Endometrial microvascular endothelial cells (primary cell): ENCODE measurements around the gene SYNE3. TPM values are rescaled to one million over a fixed set of nuclear protein-coding genes. Genes with fewer than 3 reads are reported as not detected.
"Not testable (repeated sequence)": the region's sequence is repeated elsewhere in the genome, so short reads cannot be mapped to it uniquely, and the experiment has no call there.

Source experiments
- in situ Hi-C: cut with HindIII; loops from 2 replicates; pipeline ENCODE4 v1.10.0; 2017; ENCODE audit warnings: low sequenced_read_pairs, low pct_unique_long_range_greater_than_20kb; ENCODE audit errors: inconsistent ontology term
- total RNA-seq: library from RNA; depleted of rRNA; stranded (reverse); fragments of >200 nt; gene quantifications from one replicate; pipeline ENCODE4 v1.2.3, GENCODE V29; 2015; ENCODE audit errors: inconsistent ontology term

Gene SYNE3
- total RNA-seq, 1 donor from 2014 or later = 10.2 TPM

GRCh38 chr14:95513291-95513690, 3.2 kb downstream of the SYNE3 start:
- in situ Hi-C loops = no loop called here

- in situ Hi-C loops = no loop called here
These were observed 4.8 kb downstream of the SYNE3 start for GRCh38 chr14:95511687-95512086.

DNA sequence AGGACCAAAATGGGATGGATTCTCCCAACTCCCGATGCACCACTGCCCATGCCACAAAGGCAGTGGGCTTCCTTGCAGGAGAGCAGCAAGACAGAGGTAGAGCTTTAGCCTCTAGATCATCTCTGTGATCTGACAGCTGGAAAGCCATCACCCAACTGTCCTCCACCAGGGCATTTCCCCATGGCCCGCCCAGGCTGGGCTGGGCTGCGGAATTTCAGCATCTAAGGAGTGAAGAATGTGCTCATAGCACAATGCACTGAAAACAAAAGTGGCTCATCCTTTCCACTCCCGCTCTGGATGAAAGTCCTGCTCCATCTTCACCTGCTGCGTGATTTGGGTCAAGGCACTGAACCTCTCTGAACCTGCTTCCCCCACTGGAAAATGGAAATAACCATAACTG, 5.6 kb downstream of the SYNE3 start:
- in situ Hi-C loops = no loop called here

DNA sequence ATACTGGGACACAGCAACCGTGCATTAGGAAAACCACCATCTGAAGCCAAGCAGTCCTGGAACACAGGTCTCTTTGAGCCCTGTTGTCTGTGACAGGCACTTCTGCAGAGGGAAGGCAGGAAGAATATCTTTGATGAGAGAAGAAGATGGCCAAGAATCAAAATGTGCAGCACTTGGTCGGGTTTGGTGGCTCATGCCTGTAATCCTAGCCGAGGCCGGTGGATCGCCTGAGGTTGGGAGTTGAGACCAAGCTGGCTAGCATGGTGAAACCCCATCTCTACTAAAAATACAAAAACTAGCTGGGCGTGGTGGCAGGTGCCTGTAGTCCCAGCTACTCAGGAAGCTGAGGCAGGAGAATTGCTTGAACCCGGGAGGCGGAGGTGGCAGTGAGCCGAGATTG, 6.1 kb downstream of the SYNE3 start:
- in situ Hi-C loops = not testable (repeated sequence)

DNA sequence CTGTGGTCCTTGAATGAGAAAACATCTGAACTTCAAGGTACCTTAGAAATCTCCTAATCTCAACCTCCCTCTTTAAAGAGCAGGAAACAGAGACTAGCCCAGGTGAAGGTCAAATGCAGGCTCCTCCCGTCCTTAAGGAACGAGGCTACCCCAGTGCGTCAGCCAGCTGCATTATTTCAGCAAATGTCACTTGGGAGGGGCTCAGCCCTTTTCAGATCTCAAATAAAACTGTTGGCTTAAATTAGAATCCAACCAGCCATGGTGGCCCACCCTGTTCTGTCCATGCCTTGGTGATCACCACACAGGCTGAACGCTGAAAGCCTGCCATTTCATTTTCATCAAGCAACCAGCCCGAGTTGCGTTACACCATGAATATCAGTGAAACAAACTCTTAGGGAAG, 7.0 kb downstream of the SYNE3 start:
- in situ Hi-C loops = no loop called here

DNA sequence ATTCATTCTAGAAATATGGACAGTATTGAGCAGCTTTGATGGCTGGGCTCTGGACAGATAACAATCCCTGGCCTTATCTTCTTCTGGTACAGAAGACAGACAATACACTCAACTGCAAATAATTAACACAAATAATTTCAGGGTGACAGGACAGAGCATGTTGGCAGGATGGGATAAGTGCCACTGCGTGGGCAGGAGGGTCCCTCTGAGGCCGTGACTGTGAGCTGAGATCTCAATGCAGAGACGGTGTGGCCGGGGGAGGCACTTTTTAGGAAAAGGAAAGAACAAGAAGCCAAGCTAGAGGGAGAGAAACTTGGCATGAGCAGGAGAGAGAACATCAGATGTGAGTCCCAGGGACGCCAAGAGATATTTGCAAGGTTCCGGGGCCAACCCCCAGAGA, 8.1 kb downstream of the SYNE3 start:
- in situ Hi-C loops = no loop called here

DNA sequence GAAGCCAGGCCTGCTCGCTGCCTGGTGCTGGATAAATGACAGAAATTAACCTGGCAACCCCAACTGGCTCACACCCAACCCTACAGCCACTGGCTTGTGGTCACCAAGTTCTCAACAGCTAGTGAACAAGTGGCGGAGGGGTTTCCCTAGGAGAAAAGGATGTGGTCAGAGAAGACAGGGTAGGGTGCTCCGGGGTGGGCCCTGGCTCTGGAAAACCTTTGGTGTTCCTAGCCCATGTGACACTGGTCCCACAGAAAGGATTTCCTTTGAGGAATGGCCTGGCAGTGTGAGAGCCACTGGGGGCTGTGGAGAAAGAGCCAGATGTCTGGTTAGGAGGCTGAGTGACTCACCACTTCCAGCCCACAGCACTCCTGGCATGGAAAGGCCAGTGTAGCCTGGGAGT, 8.7 kb downstream of the SYNE3 start:
- in situ Hi-C loops = no loop called here

- in situ Hi-C loops = no loop called here
These were observed 9.3 kb downstream of the SYNE3 start for GRCh38 chr14:95507174-95507573.

GRCh38 chr14:95505030-95505589, 11.3 kb downstream of the SYNE3 start:
- in situ Hi-C loops = no loop called here

- in situ Hi-C loops = no loop called here
These were observed 12.1 kb downstream of the SYNE3 start for GRCh38 chr14:95504135-95505029.

DNA sequence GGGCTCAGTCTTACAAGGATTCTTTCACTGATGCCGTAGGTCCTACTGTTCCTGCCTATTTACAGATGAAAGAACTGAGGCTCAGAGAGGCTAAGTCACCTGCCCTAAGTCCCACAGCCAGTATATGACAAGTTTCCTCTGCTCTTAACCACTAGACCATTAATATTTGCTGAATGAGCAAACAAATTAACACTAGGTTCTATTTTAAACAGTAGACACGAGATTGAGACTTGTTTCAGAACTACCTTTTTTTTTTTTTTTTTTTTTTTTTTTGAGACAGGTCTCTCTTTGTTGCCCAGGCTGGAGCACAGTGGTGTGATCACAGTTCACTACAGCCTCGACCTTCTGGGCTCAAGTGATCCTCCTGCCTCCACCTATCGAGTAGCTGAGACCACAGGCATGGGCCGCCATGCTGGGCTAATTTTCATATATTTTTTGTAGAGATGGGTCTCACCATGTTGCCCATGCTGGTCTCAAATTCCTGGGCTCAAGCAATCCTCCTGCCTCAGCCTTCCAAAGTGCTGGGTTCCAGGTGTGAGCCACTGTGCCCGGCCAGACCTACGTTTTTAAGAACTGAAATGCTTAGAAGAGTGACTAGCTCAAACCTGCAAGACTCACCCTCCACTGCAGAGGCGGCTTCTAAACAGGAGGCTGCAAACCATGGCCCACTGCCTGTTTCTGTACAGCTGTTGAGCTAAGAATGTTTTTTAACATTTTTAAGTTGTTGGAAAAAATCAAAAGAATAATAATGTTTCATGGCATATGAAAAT, 12.9 kb downstream of the SYNE3 start:
- in situ Hi-C loops = no loop called here

- in situ Hi-C loops = no loop called here
These were observed 14.0 kb downstream of the SYNE3 start for GRCh38 chr14:95502381-95502950.

GRCh38 chr14:95500772-95501401, 15.6 kb downstream of the SYNE3 start:
- in situ Hi-C loops = no loop called here

- in situ Hi-C loops = no loop called here
These were observed 16.2 kb downstream of the SYNE3 start for GRCh38 chr14:95500201-95500681.

DNA sequence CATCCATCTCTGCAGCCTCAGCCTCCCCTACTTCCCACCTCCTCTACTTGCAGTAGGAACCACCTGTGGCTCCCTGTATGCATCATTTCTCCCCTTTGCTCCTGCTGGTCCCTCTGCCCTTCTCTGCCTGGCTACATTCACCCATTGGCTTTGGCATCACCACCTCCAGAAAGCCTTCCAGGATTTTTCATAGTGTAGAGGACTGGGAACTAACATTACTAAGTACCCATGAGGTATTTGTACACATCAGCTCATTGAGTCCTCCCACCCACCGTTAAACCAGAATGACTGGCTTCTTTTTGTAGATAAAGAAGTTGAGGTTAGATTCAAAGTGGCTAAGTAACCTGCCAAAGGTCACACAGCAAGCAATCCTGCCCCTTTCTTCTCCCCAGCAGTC, 17.1 kb downstream of the SYNE3 start:
- in situ Hi-C loops = no loop called here

DNA sequence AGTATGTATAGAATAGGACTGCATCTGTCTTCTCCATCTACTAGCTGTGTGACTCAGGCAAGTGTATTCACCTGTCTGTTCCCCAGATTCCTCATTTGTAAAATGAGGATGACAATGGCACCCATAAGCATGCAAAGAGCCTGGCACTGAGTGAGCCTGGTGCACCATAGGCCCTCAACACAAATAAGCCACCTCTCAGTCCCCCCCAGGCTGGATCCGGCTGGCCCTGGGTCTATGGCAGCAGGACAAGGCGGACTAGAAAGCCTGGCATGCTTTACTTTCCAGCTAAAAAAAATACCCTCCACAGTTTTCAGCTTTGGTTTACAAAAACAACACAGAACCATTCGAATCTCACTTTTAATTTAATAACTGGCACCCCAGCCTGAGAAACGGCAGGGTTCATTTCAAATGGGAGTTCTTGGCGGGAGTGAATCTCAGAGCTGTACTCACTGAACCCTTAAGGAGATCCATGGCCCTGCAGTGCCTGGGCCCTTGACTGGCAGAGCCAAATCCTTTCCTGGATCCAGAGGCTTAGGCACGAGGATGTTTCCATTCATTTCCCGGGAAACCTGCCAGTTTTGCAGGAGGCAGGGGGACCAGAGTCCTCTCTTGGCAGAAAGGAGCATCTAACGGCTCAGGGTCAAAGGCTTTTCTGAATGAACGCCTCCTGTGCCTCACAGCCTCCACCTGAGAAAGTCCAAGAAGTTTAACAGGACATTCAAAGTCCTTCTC, 17.7 kb downstream of the SYNE3 start:
- in situ Hi-C loops = no loop called here

DNA sequence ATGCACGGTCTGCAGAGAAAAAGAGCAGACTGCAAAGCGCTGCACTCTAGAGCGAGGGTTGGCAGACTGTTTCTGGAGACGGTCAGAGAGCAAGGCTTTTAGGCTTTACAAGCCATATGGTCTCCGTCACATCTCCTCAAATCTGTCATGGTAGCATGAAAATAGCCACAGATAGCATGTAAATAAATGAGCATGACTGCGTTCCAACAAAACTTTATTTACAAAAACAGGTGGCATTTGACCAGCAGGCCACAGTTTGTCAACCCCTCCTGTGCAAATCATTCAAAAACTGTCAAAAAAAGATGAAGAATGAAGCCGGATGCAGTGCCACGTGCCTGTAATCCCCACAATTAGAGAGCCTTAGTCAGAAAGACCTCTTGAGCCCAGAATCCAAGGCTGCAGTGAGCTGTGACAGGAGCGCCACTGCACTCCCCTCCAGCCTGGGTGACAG, 18.9 kb downstream of the SYNE3 start:
- in situ Hi-C loops = no loop called here

GRCh38 chr14:95496690-95497259, 19.7 kb downstream of the SYNE3 start:
- in situ Hi-C loops = no loop called here
